GM18505 (cell line): ENCODE data around the gene SYNDIG1.

Experiments
- ATAC-seq: cut with Tn5 transposase; IDR thresholded peaks from one replicate; pipeline ENCODE4 v1.9.1; 2021; ENCODE audit not compliant: unreplicated experiment
- POLR2A ChIP-seq: IDR thresholded peaks from 4 replicates; pipeline ENCODE4 v1.6.1; 2011; ENCODE audit warnings: borderline replicate concordance; ENCODE audit not compliant: insufficient read depth, insufficient read length; ENCODE audit errors: extremely low read depth

The SYNDIG1 gene

GRCh38 chr20:24487648-24488047 lies 18.2 kb downstream of the SYNDIG1 start:
- ATAC-seq = no peak
- TF ChIP-seq POLR2A = no peak

GRCh38 chr20:24488064-24488799 lies 18.8 kb downstream of the SYNDIG1 start:
- ATAC-seq = no peak
- TF ChIP-seq POLR2A = no peak

- no peak for ATAC-seq
- TF ChIP-seq POLR2A = no peak
Observed at GRCh38 chr20:24488800-24489175, 19.4 kb downstream of the SYNDIG1 start.

- no peak for TF ChIP-seq POLR2A
- no peak for ATAC-seq
Observed at GRCh38 chr20:24489193-24489592, 19.8 kb downstream of the SYNDIG1 start.

- ATAC-seq = no peak
- TF ChIP-seq POLR2A = no peak
Observed at GRCh38 chr20:24489631-24490260, 20.3 kb downstream of the SYNDIG1 start.

GRCh38 chr20:24490598-24490997 lies 21.2 kb downstream of the SYNDIG1 start:
- ATAC-seq = no peak
- TF ChIP-seq POLR2A = no peak

GRCh38 chr20:24491041-24491756 lies 21.8 kb downstream of the SYNDIG1 start:
- no peak for ATAC-seq
- no peak for TF ChIP-seq POLR2A

GRCh38 chr20:24492031-24492607 lies 22.7 kb downstream of the SYNDIG1 start:
- ATAC-seq = no peak

GRCh38 chr20:24492698-24493097 lies 23.3 kb downstream of the SYNDIG1 start:
- ATAC-seq = no peak
- no peak for TF ChIP-seq POLR2A

More at GRCh38 chr20:24492031-24492607, 22.7 kb downstream of the SYNDIG1 start:
- TF ChIP-seq POLR2A = no peak

- no peak for TF ChIP-seq POLR2A
- ATAC-seq = no peak
Observed at GRCh38 chr20:24493181-24493580, 23.8 kb downstream of the SYNDIG1 start.

GRCh38 chr20:24493661-24494459 lies 24.4 kb downstream of the SYNDIG1 start:
- no peak for TF ChIP-seq POLR2A
- ATAC-seq = no peak

- no peak for ATAC-seq
- no peak for TF ChIP-seq POLR2A
Observed at GRCh38 chr20:24494460-24494920, 25.1 kb downstream of the SYNDIG1 start.
